K562 (cell line): ENCODE data around the gene ARV1. TPM values are rescaled to one million over a fixed set of nuclear protein-coding genes. Genes with fewer than 3 reads are reported as not detected.

Experiments
- ARID3B ChIP-seq: fragments of 250-450 bp; sonication (Bioruptor Pico); IDR thresholded peaks from 2 replicates; pipeline ENCODE4 v1.4.0; 2020; ENCODE audit warnings: borderline replicate concordance
- ARID4B ChIP-seq: sonication (generic); formaldehyde crosslinking; IDR thresholded peaks from 2 replicates; pipeline ENCODE4 v1.8.0; 2022; ENCODE audit warnings: mild to moderate bottlenecking, missing genetic modification reagents
- ETS2 ChIP-seq: IDR thresholded peaks from 2 replicates; pipeline ENCODE4 v1.6.1; 2016; ENCODE audit warnings: borderline replicate concordance, missing genetic modification characterization, mild to moderate bottlenecking, moderate library complexity, missing compliant biosample characterization; ENCODE audit not compliant: poor library complexity, severe bottlenecking
- GTF3C2 ChIP-seq: IDR thresholded peaks from 3 replicates; pipeline ENCODE4 v1.6.1; 2011; ENCODE audit warnings: borderline replicate concordance, mild to moderate bottlenecking, moderate library complexity; ENCODE audit not compliant: insufficient read length; ENCODE audit errors: extremely low read depth
- PKNOX1 ChIP-seq: fragments of 450-650 bp; IDR thresholded peaks from 2 replicates; pipeline ENCODE4 v1.6.1; 2016
- PTRF ChIP-seq: fragments of 450-650 bp; IDR thresholded peaks from 2 replicates; pipeline ENCODE4 v1.6.1; 2016; ENCODE audit warnings: mild to moderate bottlenecking, missing genetic modification characterization, missing compliant biosample characterization
- TAF9B ChIP-seq: fragments of 450-650 bp; IDR thresholded peaks from 2 replicates; pipeline ENCODE4 v1.6.1; 2018; ENCODE audit warnings: mild to moderate bottlenecking; ENCODE audit not compliant: partially characterized antibody
- USF1 ChIP-seq: sonication (generic); formaldehyde crosslinking; IDR thresholded peaks from 2 replicates; pipeline ENCODE4 v1.9.0; 2022; ENCODE audit warnings: mild to moderate bottlenecking, missing genetic modification reagents
- ZNF507 ChIP-seq: conservative IDR thresholded peaks from 2 replicates; pipeline ENCODE4 v1.6.1; 2017; ENCODE audit warnings: missing genetic modification characterization, missing compliant biosample characterization
- ZNF644 ChIP-seq: fragments of 200-800 bp; sonication (Bioruptor generic); IDR thresholded peaks from 2 replicates; pipeline ENCODE4 v1.6.1; 2016; ENCODE audit warnings: low read depth, missing genetic modification characterization, missing compliant biosample characterization
- polyA plus RNA-seq, 8 experiments: library from polyadenylated mRNA; depleted of rRNA in 4 of 8; stranded (reverse) in 5 of 8; unstranded in 3 of 8; fragments of >200 nt; fragmentation: Nextera tagmentation in 2 of 8; fragmentation: Illumina TruSeq in 1 of 8; extraction: Ambion mirVana in 2 of 8; extraction: Trizol in 1 of 8; gene quantifications; 2 replicates each; pipeline versions ENCODE4 v1.2.1 to v1.2.3, GENCODE V29; 2011 to 2014; ENCODE audit warnings: inconsistent platforms in 1 of 8, missing spikeins in 1 of 8
- total RNA-seq, 7 experiments: library from RNA; depleted of rRNA in 6 of 7; stranded (reverse); fragments of >200 nt in 6 of 7; fragmentation: Illumina TruSeq in 2 of 7; extraction: Trizol in 2 of 7; gene quantifications; 2 replicates each; pipeline versions ENCODE4 v1.2.1 to v1.2.3, GENCODE V29; 2011 to 2021; ENCODE audit warnings: low replicate concordance in 1 of 7

The ARV1 gene
- total and polyA plus RNA-seq, 9 of the 15 experiments (the other 6 are each of a cell fraction or from before 2014, with no cell fraction given): 54.8 to 139 (median 74.0) TPM

- TF ChIP-seq PKNOX1 (peak; percentile 61), USF1 (CRISPR knock-in tag) (peak; percentile 63), ETS2 (tag) (no peak), TAF9B (peak; percentile 81), ARID4B (CRISPR knock-in tag) (peak; percentile 95), PTRF (tag) (no peak), ZNF507 (tag) (no peak), ZNF644 (tag) (peak; percentile 94), GTF3C2 (no peak), ARID3B (CRISPR knock-in tag) (no peak)
Observed at GRCh38 chr1:230978491-230979388, at the start of gene ARV1, which contains the start of gene TTC13 (continued).
